UCSD-AML1 (cell line): ENCODE data around the gene ZNF429.
"Not testable (repeated sequence)": the region's sequence is repeated elsewhere in the genome, so short reads cannot be mapped to it uniquely, and the experiment has no call there.

Source experiments
- DNase-seq: peaks from one replicate; lab custom pipeline; 2025; ENCODE audit not compliant: unreplicated experiment; lab: John Stamatoyannopoulos, UW

ZNF429 gene

DNA sequence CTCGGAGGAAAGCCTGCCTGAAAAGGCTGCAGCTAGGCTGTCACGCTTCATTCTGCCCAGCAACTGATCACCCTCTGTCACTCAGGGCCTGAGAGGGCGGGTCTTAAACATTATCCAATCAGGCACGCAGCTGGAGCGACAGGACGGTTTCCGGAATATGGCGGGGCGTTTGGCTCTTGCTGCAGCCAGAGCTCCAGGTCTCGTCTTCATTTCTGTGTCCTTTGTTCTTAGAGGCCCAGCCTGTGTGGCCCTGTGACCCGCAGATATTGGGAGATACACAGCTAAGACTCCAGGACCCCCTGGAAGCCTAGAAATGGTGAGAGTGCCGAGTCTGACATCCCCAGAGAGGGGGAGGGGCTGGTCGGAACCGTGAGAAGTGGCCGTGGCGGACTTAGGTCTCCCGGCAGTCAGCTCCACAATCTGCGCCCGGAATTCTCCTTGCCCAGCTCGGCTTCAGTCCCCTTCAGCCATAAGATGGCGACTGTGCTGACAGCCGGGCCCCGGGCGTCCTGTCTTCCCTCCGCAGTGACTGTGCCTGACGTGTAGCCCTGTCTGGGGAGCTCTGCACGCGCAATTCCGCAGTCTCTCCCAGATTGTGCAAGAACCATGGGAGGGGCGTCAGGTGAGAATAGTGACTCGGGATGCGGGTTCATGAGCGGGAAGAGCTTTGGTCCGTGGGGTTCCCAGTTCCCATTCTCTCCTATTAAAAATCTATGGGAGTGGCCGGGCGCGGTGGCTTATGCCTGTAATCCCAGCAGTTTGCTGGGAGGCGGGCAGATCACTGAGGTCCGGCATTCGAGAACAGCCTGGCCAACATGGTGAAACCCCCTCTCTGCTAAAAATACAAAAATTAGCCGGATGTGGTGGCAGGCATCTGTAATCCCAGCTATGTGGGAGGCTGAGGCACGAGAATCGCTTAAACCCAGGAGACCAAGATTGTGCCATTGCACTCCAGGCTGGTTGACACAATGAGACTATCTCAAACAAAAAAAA is at the start of gene ZNF429:
Gene ZNF429, plus strand, starts transcription at position 144 of the 993 bp plus-strand sequence. Its CDS starts 170 bp downstream, at position 314.
- peak; percentile 87 for DNase-seq

DNA sequence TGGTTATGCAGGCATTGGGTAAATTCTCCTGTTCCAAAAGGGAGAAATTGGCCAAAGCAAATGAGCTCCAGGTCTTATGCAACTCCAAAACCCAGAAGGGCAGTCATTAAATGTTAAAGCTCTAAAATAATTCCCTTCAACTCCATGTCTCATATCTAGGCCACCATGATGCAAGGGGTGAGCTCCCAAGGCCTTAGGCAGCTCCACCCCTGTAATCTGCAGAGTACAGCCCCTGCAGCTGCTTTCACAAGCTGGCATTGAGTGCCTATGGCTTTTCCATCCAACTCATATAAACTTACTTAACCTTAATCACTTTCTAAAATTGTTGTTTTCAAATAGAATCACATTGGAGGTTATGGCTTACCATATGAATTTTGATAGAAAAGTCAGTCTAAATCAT is 44.7 kb upstream of the ZNF429 start:
- no peak for DNase-seq

DNA sequence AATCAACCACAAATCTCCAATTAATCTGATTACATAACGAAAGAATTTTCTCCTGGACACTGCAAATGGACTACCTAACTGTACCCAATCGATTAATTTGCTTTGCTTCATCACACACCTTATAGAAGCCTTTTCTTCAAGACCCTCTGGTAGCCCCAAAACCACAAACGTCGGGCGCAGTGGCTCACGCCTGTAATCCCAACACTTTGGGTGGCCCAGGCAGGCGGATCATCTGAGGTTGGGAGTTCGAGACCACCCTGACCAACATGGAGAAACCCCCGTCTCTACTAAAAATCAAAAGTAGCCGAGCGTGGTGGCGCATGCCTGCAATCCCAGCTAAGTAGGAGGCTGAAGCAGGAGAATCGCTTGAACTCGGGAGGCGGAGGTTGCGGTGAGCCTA is 42.9 kb upstream of the ZNF429 start:
- no peak for DNase-seq

DNA sequence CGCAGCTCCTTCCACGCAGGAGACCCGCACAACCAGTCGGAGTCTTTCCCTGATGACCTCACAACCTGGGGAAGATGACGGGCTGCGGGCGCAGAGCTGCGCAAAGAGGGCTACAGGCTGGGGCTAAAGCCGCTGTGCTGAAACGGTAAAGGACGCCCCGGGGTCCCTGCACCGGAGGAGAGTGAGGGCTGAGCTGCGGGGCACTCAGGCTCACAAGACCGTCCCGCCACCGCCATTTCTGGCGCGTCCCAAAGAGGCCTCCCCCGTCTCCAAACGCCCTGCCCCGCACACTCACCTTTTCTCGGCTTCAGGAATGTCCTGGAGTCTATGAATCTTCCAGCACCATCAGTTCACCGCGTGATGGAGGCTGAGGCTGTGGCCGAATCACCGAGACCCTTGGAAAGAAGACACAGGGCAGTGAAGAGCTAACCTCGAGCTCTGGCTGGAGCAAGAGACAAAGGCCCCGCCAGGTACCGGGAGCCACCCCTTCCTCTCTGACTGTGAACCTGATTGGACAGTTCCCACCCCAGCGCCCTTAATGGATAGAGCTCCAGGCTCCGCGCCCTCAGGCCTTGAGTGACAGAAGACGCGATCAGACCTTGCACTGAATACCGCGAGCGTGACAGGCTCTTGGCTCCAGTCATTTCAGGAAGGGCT is 41.8 kb upstream of the ZNF429 start:
- DNase-seq: no peak

DNA sequence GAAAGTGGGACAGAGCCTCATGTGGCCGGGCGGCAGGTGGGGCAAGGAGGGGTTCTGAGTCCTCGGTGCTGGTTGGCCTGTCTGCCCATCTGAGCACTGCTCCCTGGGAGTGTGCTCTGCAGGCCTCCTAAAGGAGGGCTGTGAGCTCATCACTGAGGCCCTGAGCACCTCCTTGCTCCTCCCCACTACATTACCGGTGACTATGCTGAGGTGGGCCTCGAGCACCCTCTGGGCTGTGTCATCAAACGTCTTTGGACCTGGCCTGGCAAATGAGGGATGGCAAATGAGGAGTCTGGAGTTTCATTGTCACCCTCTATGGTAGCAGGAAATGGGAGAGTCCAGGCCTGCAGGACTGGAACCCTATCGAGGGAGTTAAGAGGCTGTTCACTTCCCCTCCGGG is 38.8 kb upstream of the ZNF429 start:
- no peak for DNase-seq

DNA sequence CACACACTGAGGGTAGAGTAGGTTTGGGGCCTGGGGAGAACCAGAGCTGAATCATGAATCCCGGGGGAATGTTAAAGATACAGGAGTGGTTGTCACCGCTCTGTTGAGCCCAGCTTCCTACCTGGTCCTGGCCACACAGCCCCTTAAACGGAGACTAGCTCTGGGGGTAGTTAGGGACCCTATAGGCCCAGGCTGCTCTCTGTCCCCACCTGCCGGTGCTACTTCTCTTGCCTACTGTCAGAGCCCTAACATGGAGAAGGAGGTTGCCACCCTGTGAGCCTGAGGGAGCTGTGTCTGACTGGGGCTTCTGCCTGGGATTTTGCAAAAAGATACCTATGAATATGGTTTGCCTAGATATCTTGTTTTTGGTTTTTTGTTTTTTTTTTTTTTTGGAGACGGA is 36.6 kb upstream of the ZNF429 start:
- no peak for DNase-seq

DNA sequence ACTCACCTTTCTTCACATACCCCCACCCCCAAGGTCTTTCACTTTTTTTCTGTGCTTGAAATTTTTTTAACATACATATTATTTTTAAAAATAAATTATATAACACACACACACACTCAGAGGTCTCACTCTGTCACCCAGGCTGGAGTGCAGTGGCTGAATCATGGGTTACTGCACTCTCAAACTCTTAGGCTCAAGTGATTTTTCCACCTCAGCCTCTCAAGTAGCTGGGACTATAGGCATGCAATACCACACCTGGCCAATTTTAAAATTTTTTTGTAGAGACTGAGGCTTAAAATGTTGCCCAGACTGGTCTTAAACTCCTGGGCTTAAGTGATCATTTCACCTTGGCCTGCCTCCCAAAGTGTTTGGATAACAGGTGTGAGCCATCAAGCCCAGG is 32.9 kb upstream of the ZNF429 start:
- DNase-seq: no peak

DNA sequence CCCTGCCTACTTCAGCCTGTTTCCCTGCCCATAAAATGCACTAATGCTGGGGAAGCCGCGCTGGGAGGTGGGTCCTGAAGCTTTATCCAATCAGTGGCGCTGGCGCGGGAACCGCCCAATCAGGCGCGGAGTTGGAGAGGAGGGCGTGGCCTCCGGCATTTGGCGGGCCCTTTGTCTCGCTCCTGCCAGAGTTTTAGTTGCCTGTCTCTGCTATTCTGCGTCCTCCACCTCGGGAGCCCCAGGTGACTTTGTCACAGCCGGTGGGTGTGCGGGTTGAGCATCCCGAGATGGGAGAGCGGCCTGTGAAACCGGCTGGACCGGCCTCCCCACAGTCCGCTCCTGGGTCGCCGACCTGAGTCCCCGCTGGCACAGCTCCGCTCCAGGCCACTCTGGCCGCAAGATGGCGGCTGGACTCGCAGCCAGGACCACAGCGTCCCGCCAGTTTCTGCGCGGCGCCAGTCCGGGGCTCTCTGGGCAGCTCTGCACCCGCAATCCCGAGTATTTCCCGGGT is 30.7 kb upstream of the ZNF429 start:
- DNase-seq: no peak

DNA sequence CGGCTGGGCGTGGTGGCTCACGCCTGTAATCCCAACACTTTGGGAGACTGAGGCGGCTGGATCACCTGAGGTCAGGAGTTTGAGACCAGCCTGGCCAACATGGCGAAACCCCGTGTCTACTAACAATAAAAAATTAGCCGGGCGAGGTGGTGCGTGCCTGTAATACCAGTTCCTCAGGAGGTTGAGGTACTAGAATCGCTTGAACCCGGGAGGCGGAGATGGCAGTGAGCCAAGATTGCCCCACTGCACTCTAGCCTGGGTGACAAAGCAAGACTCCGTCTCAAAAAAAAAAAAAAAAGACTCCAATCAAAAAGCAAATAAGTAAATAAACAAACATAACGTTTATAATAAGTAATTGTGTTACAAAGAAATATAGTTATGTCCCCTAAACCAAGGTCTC is 23.0 kb upstream of the ZNF429 start:
- not testable (repeated sequence) for DNase-seq

DNA sequence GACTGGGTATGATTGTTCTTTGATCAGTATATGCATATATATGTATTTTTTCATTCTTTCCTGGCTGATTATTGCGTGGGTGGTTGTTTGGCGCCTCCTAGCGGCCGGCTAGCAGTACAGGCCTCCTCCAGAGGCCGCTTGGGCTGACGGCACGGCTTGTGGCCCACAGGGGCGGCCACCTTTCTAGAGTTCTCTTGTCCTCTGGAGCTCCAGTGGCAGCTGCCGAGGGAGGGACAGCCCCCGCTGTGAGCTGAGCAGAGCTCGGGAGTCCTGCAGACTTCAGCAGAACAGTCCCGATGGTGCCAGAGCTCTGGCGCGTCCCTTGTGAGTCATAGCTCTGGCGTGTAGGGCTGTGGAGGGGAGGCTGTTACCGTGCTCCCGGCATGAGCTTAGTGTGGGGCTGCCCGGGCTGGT is 22.5 kb upstream of the ZNF429 start:
- peak; percentile 34 for DNase-seq

DNA sequence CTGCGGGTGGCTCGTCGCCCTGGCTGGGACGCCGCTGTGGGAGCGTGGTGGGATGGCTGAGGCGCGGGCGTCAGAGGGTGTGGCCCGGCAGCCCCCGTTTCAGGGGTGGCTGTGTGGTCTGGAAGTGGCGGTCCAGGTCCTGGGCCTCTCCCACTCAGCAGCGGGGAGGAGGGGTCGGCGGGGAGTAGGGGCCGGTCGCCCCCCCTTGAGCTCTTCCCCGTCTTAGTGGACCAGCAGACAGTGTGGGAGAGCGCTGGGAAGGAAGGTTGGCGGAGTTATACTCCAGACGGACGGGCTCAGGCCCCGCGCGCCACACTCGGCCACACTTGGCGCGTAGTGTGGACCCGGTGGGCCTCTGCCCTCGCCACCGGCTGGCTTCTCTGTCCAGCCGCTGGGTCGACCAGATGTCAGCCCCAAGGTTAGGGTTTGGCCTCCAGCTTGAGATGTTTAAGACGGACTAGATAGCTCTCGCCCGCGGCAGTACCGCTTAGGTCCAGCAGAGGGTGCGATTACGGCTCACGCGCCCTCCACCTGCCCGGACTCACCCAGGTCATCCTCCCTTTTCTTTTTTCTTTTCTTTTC is 21.7 kb upstream of the ZNF429 start:
- DNase-seq: no peak

DNA sequence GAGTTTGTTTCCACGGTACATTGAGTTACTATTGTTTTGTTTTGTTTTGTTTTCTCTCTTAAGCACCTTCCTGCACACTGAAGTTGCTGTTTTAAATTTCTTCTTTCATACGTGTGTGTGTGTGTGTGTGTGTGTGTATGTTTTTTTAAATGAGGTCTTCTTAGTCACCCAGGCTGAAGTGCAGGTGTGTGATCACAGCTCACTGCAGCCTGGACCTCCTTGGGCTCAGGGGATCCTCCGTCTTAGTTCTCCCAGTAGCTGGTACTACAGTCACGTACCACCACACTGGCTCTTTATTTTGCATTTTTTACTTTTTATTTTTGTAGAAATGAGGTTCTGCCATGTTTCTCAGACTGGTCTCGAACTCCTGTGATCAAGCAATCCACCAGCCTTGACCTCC is 20.8 kb upstream of the ZNF429 start:
- DNase-seq: no peak

DNA sequence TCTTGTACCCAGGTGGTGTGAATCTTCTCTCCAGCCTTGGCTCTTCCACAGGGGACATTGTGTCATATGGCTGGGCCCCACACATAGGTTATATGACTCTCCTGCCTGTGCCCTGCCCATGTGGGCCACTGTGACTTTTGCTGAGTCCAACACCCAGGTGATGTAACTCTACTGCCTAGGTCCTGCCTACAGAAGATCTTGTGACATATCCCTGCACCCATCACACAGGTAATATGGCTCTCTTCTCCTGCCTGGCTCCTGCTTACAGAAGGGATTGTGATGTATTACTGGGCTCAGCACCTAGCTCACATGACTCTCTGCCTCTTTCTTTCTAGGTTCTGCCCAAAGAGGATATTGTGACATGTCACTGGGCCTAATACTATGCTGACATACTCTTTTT is 19.5 kb upstream of the ZNF429 start:
- DNase-seq: no peak

DNA sequence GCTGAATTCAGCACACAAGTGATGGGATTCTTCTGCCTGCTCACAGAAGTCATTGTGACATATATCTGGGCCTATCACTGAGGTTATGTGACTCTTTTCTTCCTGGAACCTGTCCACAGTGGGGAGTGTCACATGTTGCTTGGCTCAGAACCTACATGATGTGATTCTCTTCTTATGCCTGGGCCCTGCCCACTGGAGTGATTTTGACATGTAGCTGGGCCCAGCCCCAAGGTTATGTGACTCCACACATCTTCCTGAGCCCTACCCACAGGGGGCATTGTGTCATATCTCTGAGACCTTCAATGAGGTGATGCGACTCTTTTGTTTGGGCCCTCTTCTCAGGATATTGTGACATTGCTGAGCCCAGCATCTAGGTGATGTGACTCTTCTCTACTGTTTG is 17.4 kb upstream of the ZNF429 start:
- no peak for DNase-seq

DNA sequence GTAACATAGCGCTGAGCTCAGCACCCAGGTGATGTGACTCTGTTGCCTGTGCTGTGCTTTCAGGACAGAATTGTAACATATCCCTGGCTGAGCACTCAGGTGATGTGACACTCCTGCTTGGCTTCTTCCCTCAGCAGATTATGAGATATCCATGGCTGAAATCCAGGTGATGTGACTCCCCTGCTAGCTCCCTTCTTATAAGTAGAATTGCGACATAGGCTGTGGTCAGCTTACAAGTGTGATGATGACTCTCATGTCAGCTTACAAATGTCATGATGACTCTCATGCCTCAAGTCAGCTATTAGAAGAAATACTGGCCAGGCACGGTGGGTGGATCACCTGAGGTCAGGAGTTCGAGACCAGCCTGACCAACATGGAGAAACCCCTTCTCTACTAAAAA is 14.3 kb upstream of the ZNF429 start:
- no peak for DNase-seq

DNA sequence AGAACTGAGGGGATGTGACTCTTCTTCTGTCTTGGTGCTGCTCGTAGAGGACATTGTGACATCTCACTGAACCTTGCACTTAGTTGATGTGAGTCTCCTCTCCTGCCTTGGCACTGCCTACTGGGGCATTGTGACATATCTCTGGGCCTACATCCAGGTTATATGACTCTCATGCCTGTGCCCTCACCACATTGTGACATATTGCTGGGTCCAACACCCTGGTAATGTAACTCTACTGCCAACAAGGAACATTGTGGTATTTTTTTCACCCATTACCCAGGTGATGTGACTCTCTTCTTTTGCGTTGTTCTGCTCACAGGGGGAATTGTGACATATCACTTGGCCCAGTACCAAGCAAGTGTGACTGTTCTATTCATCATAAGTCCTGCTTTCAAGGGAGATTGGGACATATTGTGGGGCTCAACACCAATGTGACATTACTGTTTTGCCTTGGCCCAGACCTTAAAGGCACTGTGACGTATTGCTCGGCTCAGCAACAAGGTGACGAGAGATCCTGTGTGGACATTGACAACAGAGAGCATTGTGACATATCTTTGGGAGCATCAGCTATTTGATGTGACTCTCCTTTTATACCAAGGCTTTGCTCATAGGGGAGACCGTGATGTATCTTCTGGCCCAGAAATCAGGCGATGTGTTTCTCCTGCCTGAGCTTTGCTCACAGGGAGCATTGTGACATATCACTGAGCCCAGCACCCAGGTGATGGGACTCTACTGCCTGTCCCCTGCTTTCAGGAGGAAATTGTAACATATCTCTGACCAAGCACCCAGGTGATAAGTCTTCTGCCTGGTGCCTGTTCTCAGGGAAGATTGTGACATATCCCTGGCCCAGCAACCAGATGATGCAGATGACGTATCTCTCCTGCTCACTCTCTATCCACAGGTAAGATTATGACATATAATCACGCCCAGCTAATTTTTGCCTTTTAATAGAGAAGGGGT is 12.2 kb upstream of the ZNF429 start:
- no peak for DNase-seq

DNA sequence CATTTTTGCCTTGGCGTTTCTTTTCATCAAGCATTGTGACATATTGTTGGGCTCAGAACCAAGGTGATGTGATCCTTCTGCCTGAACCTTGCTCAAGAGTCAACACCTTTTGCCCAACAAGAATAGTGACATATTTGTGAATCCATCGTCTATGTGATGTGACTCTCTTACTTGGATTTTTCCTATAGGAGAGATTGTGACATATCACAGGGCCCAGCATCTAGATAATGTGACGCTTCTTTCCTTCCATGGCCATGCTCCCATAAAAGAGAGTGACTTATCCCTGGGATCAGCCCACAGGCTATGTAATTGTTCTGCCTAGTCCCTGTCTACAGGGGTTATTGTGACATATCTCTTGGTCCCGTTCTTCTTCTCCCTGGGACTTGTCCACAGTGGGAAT is 8.5 kb upstream of the ZNF429 start:
- DNase-seq: no peak

DNA sequence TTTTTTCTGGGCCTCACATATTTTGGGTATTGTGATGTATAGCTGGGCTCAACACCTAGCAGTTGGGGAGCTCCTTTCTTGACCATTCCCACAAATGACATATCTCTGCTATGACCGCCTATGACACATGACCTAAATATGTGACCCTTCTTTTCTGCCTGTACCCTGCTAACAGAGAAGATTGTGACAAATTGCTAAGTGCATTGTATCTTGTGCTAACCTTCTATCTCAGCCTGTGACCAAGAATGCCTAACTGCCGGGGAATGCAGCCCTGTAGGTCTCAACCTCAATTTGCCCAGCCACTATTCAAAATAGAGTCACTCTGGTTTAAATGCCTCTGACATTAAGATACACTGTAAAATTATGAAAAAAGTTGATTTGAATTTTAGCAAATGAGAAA is 6.8 kb upstream of the ZNF429 start:
- no peak for DNase-seq

DNA sequence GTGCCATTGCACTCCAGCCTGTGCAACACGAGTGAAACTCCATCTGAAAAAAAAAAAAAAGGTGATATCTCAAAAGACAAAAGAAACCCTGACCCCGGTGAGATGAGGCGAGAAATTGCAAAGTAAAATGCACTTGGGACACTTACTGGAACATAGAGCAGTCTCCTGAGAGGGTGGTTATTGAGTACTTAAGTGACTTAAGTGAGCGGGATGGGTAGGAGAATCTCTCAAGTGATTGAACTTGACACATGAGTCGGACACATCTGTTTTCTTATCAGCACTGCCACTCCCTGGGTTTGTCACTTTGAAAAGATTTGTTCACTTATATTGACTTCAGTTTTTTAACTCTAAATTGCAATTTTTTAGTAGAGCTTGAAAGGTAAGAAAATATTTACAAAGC is 2.8 kb downstream of the ZNF429 start:
- no peak for DNase-seq

DNA sequence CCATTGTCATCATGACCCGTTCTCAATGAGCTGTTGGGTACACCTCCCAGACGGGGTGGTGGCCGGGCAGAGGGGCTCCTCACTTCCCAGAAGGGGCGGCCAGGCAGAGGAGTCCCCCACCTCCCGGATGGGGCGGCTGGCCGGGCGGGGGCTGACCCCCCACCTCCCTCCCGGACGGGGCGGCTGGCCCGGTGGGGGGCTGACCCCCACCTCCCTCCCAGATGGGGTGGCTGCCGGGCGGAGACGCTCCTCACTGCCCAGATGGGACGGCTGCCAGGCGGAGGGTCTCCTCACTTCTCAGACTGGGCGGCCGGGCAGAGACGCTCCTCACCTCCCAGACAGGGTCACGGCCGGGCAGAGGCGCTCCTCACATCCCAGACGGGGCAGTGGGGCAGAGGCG is 5.7 kb downstream of the ZNF429 start:
- DNase-seq: not testable (repeated sequence)

DNA sequence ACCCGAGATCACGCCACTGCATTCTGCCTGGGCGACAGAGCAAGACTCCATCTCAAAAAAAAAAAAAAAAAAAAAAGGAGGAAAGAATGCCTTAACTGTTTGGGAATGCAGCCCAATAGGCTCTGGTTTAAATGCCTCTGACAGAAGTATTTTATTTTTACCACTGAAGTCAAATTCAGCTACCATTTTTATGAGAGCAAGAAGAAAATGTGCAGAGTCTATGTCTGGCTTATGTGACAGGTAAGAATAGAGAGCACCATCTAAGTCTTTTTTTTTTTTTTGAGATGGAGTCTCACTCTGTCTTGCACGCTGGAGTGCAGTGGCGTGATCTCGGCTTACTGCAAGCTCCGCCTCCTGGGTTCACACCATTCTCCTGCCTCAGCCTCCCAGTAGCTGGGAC is 7.2 kb downstream of the ZNF429 start:
- not testable (repeated sequence) for DNase-seq
